GM23338 (cell line): Measurements from ENCODE around the gene ANTXR1. TPM values are rescaled to one million over a fixed set of nuclear protein-coding genes. Genes with fewer than 3 reads are reported as not detected.

Experiments used
- ATAC-seq: fragments of 200-7000 bp; cut with Tn5 transposase; 3 replicates; pipeline ENCODE4 v1.9.1; 2020
- DNase-seq: peaks from one replicate; pipeline ENCODE4 v3.0.0-alpha.2; 2015; ENCODE audit warnings: low spot score
- H2AFZ ChIP-seq: fragments of 200-600 bp; sonication (generic); 2 replicates; pipeline ENCODE4 v1.8.0; 2016; ENCODE audit warnings: antibody characterized with exemption, mild to moderate bottlenecking, moderate library complexity
- H3F3A ChIP-seq: fragments of 200-600 bp; sonication (generic); replicated peaks from 2 replicates; pipeline ENCODE4 v1.8.0; 2017; ENCODE audit warnings: antibody characterized with exemption, mixed run types, low read depth
- H3K27ac ChIP-seq: fragments of 200-600 bp; sonication (generic); 2 replicates; pipeline ENCODE4 v1.6.1; 2016; ENCODE audit warnings: low read depth
- H3K27me3 ChIP-seq: fragments of 200-600 bp; sonication (generic); 2 replicates; pipeline ENCODE4 v1.8.0; 2016; ENCODE audit warnings: mild to moderate bottlenecking, mixed run types, moderate library complexity; ENCODE audit not compliant: insufficient read depth
- H3K36me3 ChIP-seq: fragments of 200-600 bp; sonication (generic); 2 replicates; pipeline ENCODE4 v1.8.0; 2016; ENCODE audit warnings: mild to moderate bottlenecking; ENCODE audit not compliant: insufficient read depth
- H3K4me1 ChIP-seq: fragments of 200-600 bp; sonication (generic); 2 replicates; pipeline ENCODE4 v1.8.0; 2016; ENCODE audit warnings: mild to moderate bottlenecking, moderate library complexity; ENCODE audit not compliant: insufficient read depth
- H3K4me2 ChIP-seq: fragments of 200-600 bp; sonication (generic); 2 replicates; pipeline ENCODE4 v1.7.1; 2017; ENCODE audit warnings: mixed run types
- H3K4me3 ChIP-seq: fragments of 200-600 bp; sonication (generic); 2 replicates; pipeline ENCODE4 v1.6.1; 2016; ENCODE audit warnings: mixed run types
- H3K79me2 ChIP-seq: fragments of 200-600 bp; sonication (generic); replicated peaks from 2 replicates; pipeline ENCODE4 v1.8.0; 2017; ENCODE audit warnings: mild to moderate bottlenecking; ENCODE audit not compliant: insufficient read depth
- H3K9me2 ChIP-seq: fragments of 200-600 bp; sonication (generic); 2 replicates; pipeline ENCODE4 v1.8.0; 2017; ENCODE audit not compliant: insufficient read depth
- H4K20me1 ChIP-seq: fragments of 200-600 bp; sonication (generic); replicated peaks from 2 replicates; pipeline ENCODE4 v1.8.0; 2017; ENCODE audit warnings: mild to moderate bottlenecking; ENCODE audit not compliant: insufficient read depth
- H3K27ac Mint-ChIP-seq: 2 replicates; pipeline ENCODE4 v1.8.0; 2020; ENCODE audit warnings: inconsistent platforms, mild to moderate bottlenecking, moderate library complexity, mixed read lengths
- H3K27me3 Mint-ChIP-seq: 3 replicates; pipeline ENCODE4 v1.8.0; 2022; ENCODE audit warnings: low read depth, mild to moderate bottlenecking, moderate library complexity, mixed read lengths, inconsistent platforms; ENCODE audit not compliant: insufficient read depth, poor library complexity
- H3K36me3 Mint-ChIP-seq: 3 replicates; pipeline ENCODE4 v1.8.0; 2021; ENCODE audit warnings: low read depth, mild to moderate bottlenecking, inconsistent platforms, moderate library complexity, mixed read lengths
- H3K4me1 Mint-ChIP-seq: 3 replicates; pipeline ENCODE4 v1.8.0; 2020; ENCODE audit warnings: mild to moderate bottlenecking, inconsistent platforms, mixed read lengths
- H3K4me3 Mint-ChIP-seq: 3 replicates; pipeline ENCODE4 v1.8.0; 2021; ENCODE audit warnings: moderate library complexity, mild to moderate bottlenecking, inconsistent platforms, mixed read lengths
- H3K9me3 Mint-ChIP-seq: 3 replicates; pipeline ENCODE4 v1.8.0; 2020; ENCODE audit warnings: moderate library complexity, mild to moderate bottlenecking, inconsistent platforms, mixed read lengths
- CREB1 ChIP-seq: fragments of 250-450 bp; sonication (Bioruptor Pico); IDR thresholded peaks from 2 replicates; pipeline ENCODE4 v1.5.0; 2020; ENCODE audit warnings: low read depth, mild to moderate bottlenecking, moderate library complexity
- EZH2phosphoT487 ChIP-seq: fragments of 200-600 bp; sonication (generic); IDR thresholded peaks from one replicate; pipeline ENCODE4 v1.8.1; 2018; ENCODE audit warnings: antibody characterized with exemption; ENCODE audit not compliant: unreplicated experiment
- JUNB ChIP-seq: IDR thresholded peaks from one replicate; pipeline ENCODE4 v1.6.1; 2016; ENCODE audit warnings: antibody characterized with exemption; ENCODE audit not compliant: unreplicated experiment
- NANOG ChIP-seq: IDR thresholded peaks from 2 replicates; pipeline ENCODE4 v1.6.1; 2016; ENCODE audit warnings: antibody characterized with exemption, borderline replicate concordance
- POLR2AphosphoS5 ChIP-seq: IDR thresholded peaks from 2 replicates; pipeline ENCODE4 v1.6.1; 2016; ENCODE audit warnings: antibody characterized with exemption, low read depth
- ZNF114 ChIP-seq: fragments of 250-450 bp; sonication (Bioruptor Pico); IDR thresholded peaks from 2 replicates; pipeline ENCODE4 v1.5.0; 2020; ENCODE audit warnings: mild to moderate bottlenecking, moderate library complexity
- ZNF331 ChIP-seq: fragments of 250-450 bp; sonication (Bioruptor Pico); IDR thresholded peaks from 2 replicates; pipeline ENCODE4 v1.5.0; 2020; ENCODE audit warnings: low read depth, mild to moderate bottlenecking, moderate library complexity
- polyA plus RNA-seq: library from polyadenylated mRNA; unstranded; fragments of >200 nt; fragmentation: Nextera tagmentation; extraction: Ambion mirVana; gene quantifications from 2 replicates; pipeline ENCODE4 v1.2.1, GENCODE V29; 2016
- total RNA-seq: library from RNA; depleted of rRNA; stranded (reverse); fragments of >200 nt; shearing (Covaris generic); gene quantifications from 2 replicates; pipeline ENCODE4 v1.2.3, GENCODE V29; 2014
- TF ChIP-seq, protein P1 (sequence below): fragments of 250-450 bp; sonication (Bioruptor Pico); IDR thresholded peaks from 2 replicates; pipeline ENCODE4 v1.5.0; 2020; ENCODE audit warnings: mild to moderate bottlenecking, moderate library complexity
- TF ChIP-seq, protein P2 (sequence below): IDR thresholded peaks from 2 replicates; pipeline ENCODE4 v1.6.1; 2016; ENCODE audit warnings: antibody characterized with exemption

The ANTXR1 gene
- total and polyA plus RNA-seq, 2 experiments from 2014 or later, result 16.1 to 23.1 TPM

GRCh38 chr2:69087211-69087911 lies 74.4 kb downstream of the ANTXR1 start:
- Mint-ChIP-seq H3K9me3 (no peaks in the 10 kb centered on the region), H3K4me1 (no peaks in the 10 kb centered on the region; the same call in 2 of the 3 replicates), H3K27ac (no peak overlapping the region), H3K27me3 (peaks cover 4% of the 10 kb centered on the region), H3K36me3 (peaks cover 4% of the 10 kb centered on the region; the same call in 2 of the 3 replicates), H3K4me3 (no peak overlapping the region)
- Histone ChIP-seq H3K9me2 (peaks cover 3% of the 10 kb centered on the region; the same call in 1 of the 2 replicates), H3K4me1 (no peaks in the 10 kb centered on the region; the same call in 1 of the 2 replicates), H2AFZ (no peak overlapping the region), H3F3A (no peaks in the 10 kb centered on the region), H3K79me2 (no peaks in the 10 kb centered on the region), H3K36me3 (peaks cover 3% of the 10 kb centered on the region; the same call in 1 of the 2 replicates), H4K20me1 (no peaks in the 10 kb centered on the region), H3K27me3 (no peaks in the 10 kb centered on the region), H3K27ac (no peak overlapping the region), H3K4me3 (no peak overlapping the region), H3K4me2 (no peak overlapping the region)
- ATAC-seq (peak; percentile 51), DNase-seq (no peak)
- TF ChIP-seq, protein P1, sequence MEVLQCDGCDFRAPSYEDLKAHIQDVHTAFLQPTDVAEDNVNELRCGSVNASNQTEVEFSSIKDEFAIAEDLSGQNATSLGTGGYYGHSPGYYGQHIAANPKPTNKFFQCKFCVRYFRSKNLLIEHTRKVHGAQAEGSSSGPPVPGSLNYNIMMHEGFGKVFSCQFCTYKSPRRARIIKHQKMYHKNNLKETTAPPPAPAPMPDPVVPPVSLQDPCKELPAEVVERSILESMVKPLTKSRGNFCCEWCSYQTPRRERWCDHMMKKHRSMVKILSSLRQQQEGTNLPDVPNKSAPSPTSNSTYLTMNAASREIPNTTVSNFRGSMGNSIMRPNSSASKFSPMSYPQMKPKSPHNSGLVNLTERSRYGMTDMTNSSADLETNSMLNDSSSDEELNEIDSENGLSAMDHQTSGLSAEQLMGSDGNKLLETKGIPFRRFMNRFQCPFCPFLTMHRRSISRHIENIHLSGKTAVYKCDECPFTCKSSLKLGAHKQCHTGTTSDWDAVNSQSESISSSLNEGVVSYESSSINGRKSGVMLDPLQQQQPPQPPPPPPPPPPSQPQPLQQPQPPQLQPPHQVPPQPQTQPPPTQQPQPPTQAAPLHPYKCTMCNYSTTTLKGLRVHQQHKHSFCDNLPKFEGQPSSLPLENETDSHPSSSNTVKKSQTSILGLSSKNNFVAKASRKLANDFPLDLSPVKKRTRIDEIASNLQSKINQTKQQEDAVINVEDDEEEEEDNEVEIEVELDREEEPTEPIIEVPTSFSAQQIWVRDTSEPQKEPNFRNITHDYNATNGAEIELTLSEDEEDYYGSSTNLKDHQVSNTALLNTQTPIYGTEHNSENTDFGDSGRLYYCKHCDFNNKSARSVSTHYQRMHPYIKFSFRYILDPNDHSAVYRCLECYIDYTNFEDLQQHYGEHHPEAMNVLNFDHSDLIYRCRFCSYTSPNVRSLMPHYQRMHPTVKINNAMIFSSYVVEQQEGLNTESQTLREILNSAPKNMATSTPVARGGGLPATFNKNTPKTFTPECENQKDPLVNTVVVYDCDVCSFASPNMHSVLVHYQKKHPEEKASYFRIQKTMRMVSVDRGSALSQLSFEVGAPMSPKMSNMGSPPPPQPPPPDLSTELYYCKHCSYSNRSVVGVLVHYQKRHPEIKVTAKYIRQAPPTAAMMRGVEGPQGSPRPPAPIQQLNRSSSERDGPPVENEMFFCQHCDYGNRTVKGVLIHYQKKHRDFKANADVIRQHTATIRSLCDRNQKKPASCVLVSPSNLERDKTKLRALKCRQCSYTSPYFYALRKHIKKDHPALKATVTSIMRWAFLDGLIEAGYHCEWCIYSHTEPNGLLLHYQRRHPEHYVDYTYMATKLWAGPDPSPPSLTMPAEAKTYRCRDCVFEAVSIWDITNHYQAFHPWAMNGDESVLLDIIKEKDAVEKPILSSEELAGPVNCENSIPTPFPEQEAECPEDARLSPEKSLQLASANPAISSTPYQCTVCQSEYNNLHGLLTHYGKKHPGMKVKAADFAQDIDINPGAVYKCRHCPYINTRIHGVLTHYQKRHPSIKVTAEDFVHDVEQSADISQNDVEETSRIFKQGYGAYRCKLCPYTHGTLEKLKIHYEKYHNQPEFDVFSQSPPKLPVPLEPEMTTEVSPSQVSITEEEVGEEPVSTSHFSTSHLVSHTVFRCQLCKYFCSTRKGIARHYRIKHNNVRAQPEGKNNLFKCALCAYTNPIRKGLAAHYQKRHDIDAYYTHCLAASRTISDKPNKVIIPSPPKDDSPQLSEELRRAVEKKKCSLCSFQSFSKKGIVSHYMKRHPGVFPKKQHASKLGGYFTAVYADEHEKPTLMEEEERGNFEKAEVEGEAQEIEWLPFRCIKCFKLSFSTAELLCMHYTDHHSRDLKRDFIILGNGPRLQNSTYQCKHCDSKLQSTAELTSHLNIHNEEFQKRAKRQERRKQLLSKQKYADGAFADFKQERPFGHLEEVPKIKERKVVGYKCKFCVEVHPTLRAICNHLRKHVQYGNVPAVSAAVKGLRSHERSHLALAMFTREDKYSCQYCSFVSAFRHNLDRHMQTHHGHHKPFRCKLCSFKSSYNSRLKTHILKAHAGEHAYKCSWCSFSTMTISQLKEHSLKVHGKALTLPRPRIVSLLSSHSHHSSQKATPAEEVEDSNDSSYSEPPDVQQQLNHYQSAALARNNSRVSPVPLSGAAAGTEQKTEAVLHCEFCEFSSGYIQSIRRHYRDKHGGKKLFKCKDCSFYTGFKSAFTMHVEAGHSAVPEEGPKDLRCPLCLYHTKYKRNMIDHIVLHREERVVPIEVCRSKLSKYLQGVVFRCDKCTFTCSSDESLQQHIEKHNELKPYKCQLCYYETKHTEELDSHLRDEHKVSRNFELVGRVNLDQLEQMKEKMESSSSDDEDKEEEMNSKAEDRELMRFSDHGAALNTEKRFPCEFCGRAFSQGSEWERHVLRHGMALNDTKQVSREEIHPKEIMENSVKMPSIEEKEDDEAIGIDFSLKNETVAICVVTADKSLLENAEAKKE (CRISPR knock-in tag), result no peak

- Mint-ChIP-seq H3K36me3 (peaks cover 4% of the 10 kb centered on the region; the same call in 2 of the 3 replicates), H3K27ac (no peak overlapping the region), H3K4me1 (no peaks in the 10 kb centered on the region; the same call in 2 of the 3 replicates), H3K9me3 (no peaks in the 10 kb centered on the region), H3K27me3 (peaks cover 4% of the 10 kb centered on the region), H3K4me3 (no peak overlapping the region)
- Histone ChIP-seq H3K27ac (no peak overlapping the region), H3K4me1 (no peaks in the 10 kb centered on the region; the same call in 1 of the 2 replicates), H3K9me2 (peaks cover 3% of the 10 kb centered on the region; the same call in 1 of the 2 replicates), H4K20me1 (no peaks in the 10 kb centered on the region), H3K79me2 (no peaks in the 10 kb centered on the region), H3K36me3 (peaks cover 3% of the 10 kb centered on the region; the same call in 1 of the 2 replicates), H2AFZ (no peak overlapping the region), H3K4me3 (no peak overlapping the region), H3K4me2 (no peak overlapping the region), H3F3A (no peaks in the 10 kb centered on the region), H3K27me3 (no peaks in the 10 kb centered on the region)
- no peak for ATAC-seq
- DNase-seq, result no peak
- TF ChIP-seq JUNB, result no peak
- no peak for TF ChIP-seq ZNF331 (CRISPR knock-in tag)
- no peak for TF ChIP-seq CREB1 (CRISPR knock-in tag)
- TF ChIP-seq ZNF114, result no peak
- TF ChIP-seq, protein P2, sequence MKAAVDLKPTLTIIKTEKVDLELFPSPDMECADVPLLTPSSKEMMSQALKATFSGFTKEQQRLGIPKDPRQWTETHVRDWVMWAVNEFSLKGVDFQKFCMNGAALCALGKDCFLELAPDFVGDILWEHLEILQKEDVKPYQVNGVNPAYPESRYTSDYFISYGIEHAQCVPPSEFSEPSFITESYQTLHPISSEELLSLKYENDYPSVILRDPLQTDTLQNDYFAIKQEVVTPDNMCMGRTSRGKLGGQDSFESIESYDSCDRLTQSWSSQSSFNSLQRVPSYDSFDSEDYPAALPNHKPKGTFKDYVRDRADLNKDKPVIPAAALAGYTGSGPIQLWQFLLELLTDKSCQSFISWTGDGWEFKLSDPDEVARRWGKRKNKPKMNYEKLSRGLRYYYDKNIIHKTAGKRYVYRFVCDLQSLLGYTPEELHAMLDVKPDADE, result no peak
- TF ChIP-seq EZH2phosphoT487, result no peak
- TF ChIP-seq POLR2AphosphoS5, result no peak
- TF ChIP-seq NANOG, result no peak
Measured at GRCh38 chr2:69087912-69088240, 74.9 kb downstream of the ANTXR1 start.
